Body of pancreas (tissue), 4 donors: ENCODE measurements around the gene GBP4. TPM values are rescaled to one million over a fixed set of nuclear protein-coding genes. Genes with fewer than 3 reads are reported as not detected.

ENCODE experiments used
- ATAC-seq: fragments of 150-250 bp; one replicate; pipeline ENCODE4 v1.9.1; 2016
- DNase-seq, 4 donors: peaks; one replicate each; pipeline ENCODE4 v3.0.0-alpha.2; 2019
- H3K27ac ChIP-seq, 4 donors: fragments of 200-600 bp; sonication (generic); 1 replicate in 3 of 4; 2 replicates in 1 of 4; pipeline versions ENCODE4 v1.5.1 to v1.6.1; 2016 to 2019; ENCODE audit warnings: mild to moderate bottlenecking in 1 of 4, mixed read lengths in 1 of 4, moderate library complexity in 1 of 4
- H3K27me3 ChIP-seq, 2 donors: fragments of 200-600 bp; sonication (generic); one replicate each; pipeline ENCODE4 v1.6.0; 2016; ENCODE audit warnings: mild to moderate bottlenecking in 1 of 2
- H3K36me3 ChIP-seq, 2 donors: fragments of 200-600 bp; sonication (generic); replicated peaks in 1 of 2; 2 replicates each; pipeline ENCODE4 v1.5.1; 2016; ENCODE audit warnings: low read depth in 2 of 2; ENCODE audit not compliant: insufficient read depth in 1 of 2
- H3K4me1 ChIP-seq: fragments of 200-600 bp; sonication (generic); one replicate; pipeline ENCODE4 v1.6.0; 2016
- H3K4me3 ChIP-seq, 2 donors: fragments of 200-600 bp; sonication (generic); 1 replicate in 1 of 2; 2 replicates in 1 of 2; pipeline ENCODE4 v1.5.1; 2016 to 2019
- H3K9me3 ChIP-seq, 3 donors: fragments of 200-600 bp; sonication (generic); 1 replicate in 2 of 3; 2 replicates in 1 of 3; pipeline ENCODE4 v1.5.1; 2016
- CTCF ChIP-seq, 7 experiments: fragments of 450-650 bp in 4 of 7; fragments of 200-600 bp in 3 of 7; sonication (generic) in 3 of 7; IDR thresholded peaks; one replicate each; pipeline ENCODE4 v1.5.1; 2016 to 2019; ENCODE audit warnings: antibody characterized with exemption in 7 of 7
- POLR2A ChIP-seq, 3 donors: fragments of 450-650 bp; IDR thresholded peaks; one replicate each; pipeline ENCODE4 v1.6.1; 2016; ENCODE audit warnings: antibody characterized with exemption in 3 of 3, mild to moderate bottlenecking in 2 of 3
- WGBS, 2 donors: methylation state at CpG; one replicate each; pipeline ENCODE4 v1.1.5; 2017; 5-methylcytosine and 5-hydroxymethylcytosine counted together
- intact Hi-C: fragments of 100-400 bp; cut with DNase I; formaldehyde crosslinking; loops from one replicate; pipeline ENCODE4 v1.15.1; 2023
- total RNA-seq, 2 donors: library from RNA; depleted of rRNA; stranded (reverse); fragments of >200 nt; gene quantifications; one replicate each; pipeline ENCODE4 v1.1.0, GENCODE V29; 2016

Gene GBP4
- total RNA-seq, 2 donors from 2014 or later: 0.66 to 2.6 TPM

GRCh38 chr1:89211035-89211634, 12.4 kb upstream of the GBP4 start:
- intact Hi-C loops: no loop called here
- H3K4me1 ChIP-seq: peaks cover 3% of the 10 kb centered on the region
- H3K27ac ChIP-seq: no peak overlapping the region
- no peak overlapping the region for H3K4me3 ChIP-seq
- ATAC-seq (no peak), DNase-seq (no peak)
- H3K27me3 ChIP-seq: no peaks in the 10 kb centered on the region
- H3K9me3 ChIP-seq: no peaks in the 10 kb centered on the region
- no peak for TF ChIP-seq POLR2A (IDR thresholded peaks at IDR 0.05)
- TF ChIP-seq CTCF (IDR thresholded peaks at IDR 0.05): no peak
- H3K36me3 ChIP-seq: no peaks in the 10 kb centered on the region
- 75 to 94% methylated on average over 1 of the region's 1 CpG for WGBS, 2 donors

- peaks cover 0 to 8% (median 0%) of the 10 kb centered on the region in 3 donors for H3K9me3 ChIP-seq
- H3K27me3 ChIP-seq: no peaks in the 10 kb centered on the region
- H3K4me1 ChIP-seq: no peaks in the 10 kb centered on the region
- intact Hi-C loops: no loop called here
- TF ChIP-seq CTCF (IDR thresholded peaks at IDR 0.05) (no peak), POLR2A (IDR thresholded peaks at IDR 0.05) (no peak)
- 78 to 88% methylated on average over 3 of the region's 3 CpGs for WGBS, 2 donors
- H3K36me3 ChIP-seq: no peaks in the 10 kb centered on the region
- H3K27ac ChIP-seq: no peak overlapping the region
- DNase-seq (no peak), ATAC-seq (no peak)
- no peak overlapping the region for H3K4me3 ChIP-seq
Measured at GRCh38 chr1:89206373-89206772, 7.6 kb upstream of the GBP4 start.

GRCh38 chr1:89203166-89203565, 4.4 kb upstream of the GBP4 start:
- DNase-seq (no peak), ATAC-seq (no peak)
- Histone ChIP-seq H3K4me1 (peaks cover 3% of the 10 kb centered on the region), H3K36me3 (no peaks in the 10 kb centered on the region), H3K27me3 (no peaks in the 10 kb centered on the region), H3K27ac (no peak overlapping the region), H3K4me3 (no peak overlapping the region), H3K9me3 (peaks cover 0 to 8% (median 0%) of the 10 kb centered on the region in 3 donors)
- TF ChIP-seq CTCF (IDR thresholded peaks at IDR 0.05) (no peak), POLR2A (IDR thresholded peaks at IDR 0.05) (no peak)
- intact Hi-C loops: no loop called here
- WGBS, 2 donors: 59 to 65% methylated on average over 1 of the region's 1 CpG

- Histone ChIP-seq H3K36me3 (no peaks in the 10 kb centered on the region), H3K27ac (no peak overlapping the region), H3K4me1 (peaks cover 11% of the 10 kb centered on the region), H3K4me3 (no peak overlapping the region), H3K9me3 (peaks cover 0 to 8% (median 0%) of the 10 kb centered on the region in 3 donors), H3K27me3 (no peaks in the 10 kb centered on the region)
- WGBS, 2 donors: 62 to 68% methylated on average over 4 of the region's 4 CpGs
- DNase-seq (no peak), ATAC-seq (no peak)
- intact Hi-C loops: no loop called here
- no peak for TF ChIP-seq CTCF (IDR thresholded peaks at IDR 0.05)
- no peak for TF ChIP-seq POLR2A (IDR thresholded peaks at IDR 0.05)
Measured at GRCh38 chr1:89201106-89201794, 2.5 kb upstream of the GBP4 start.

GRCh38 chr1:89200663-89201062, 1.9 kb upstream of the GBP4 start:
- ATAC-seq (no peak), DNase-seq (no peak)
- Histone ChIP-seq H3K27ac (no peak overlapping the region), H3K4me3 (no peak overlapping the region), H3K36me3 (no peaks in the 10 kb centered on the region), H3K4me1 (peaks cover 11% of the 10 kb centered on the region), H3K9me3 (peaks cover 0 to 8% (median 0%) of the 10 kb centered on the region in 3 donors), H3K27me3 (no peaks in the 10 kb centered on the region)
- intact Hi-C loops: no loop called here
- WGBS, 2 donors: 13 to 14% methylated on average over 2 of the region's 2 CpGs
- TF ChIP-seq POLR2A (IDR thresholded peaks at IDR 0.05) (no peak), CTCF (IDR thresholded peaks at IDR 0.05) (no peak)
